Kidney (tissue), 14 donors: ENCODE measurements around the gene RALGDS. TPM values are rescaled to one million over a fixed set of nuclear protein-coding genes. Genes with fewer than 3 reads are reported as not detected.

Source experiments
- DNase-seq, 5 donors: peaks; one replicate each; pipeline ENCODE4 v3.0.0-alpha.2; 2013 to 2020
- FAIRE-seq: peaks from 2 replicates; lab custom pipeline; 2012; peaks lifted over from hg19 to GRCh38; lab: Jason Lieb, UNC
- H3K27ac ChIP-seq, 2 donors: one replicate each; pipeline ENCODE4 v1.7.0; 2013; ENCODE audit warnings: low read depth in 2 of 2, low read length in 2 of 2, inconsistent platforms in 1 of 2
- H3K27me3 ChIP-seq: one replicate; pipeline ENCODE4 v1.7.1; 2013; ENCODE audit warnings: low read length, inconsistent platforms; ENCODE audit not compliant: control insufficient read depth, insufficient read depth
- H3K36me3 ChIP-seq, 3 donors: one replicate each; pipeline versions ENCODE4 v1.7.0 to v1.7.1; 2013; ENCODE audit warnings: low read length in 3 of 3, control low read depth in 1 of 3, inconsistent platforms in 1 of 3; ENCODE audit not compliant: insufficient read depth in 3 of 3, control insufficient read depth in 2 of 3
- H3K4me1 ChIP-seq, 3 donors: one replicate each; pipeline versions ENCODE4 v1.7.0 to v1.7.1; 2013; ENCODE audit warnings: low read length in 3 of 3, inconsistent platforms in 1 of 3, low read depth in 1 of 3; ENCODE audit not compliant: control insufficient read depth in 2 of 3, insufficient read depth in 2 of 3
- H3K4me3 ChIP-seq, 3 donors: one replicate each; pipeline versions ENCODE4 v1.7.0 to v1.8.1; 2013; ENCODE audit warnings: low read length in 3 of 3, control low read depth in 1 of 3, inconsistent platforms in 1 of 3
- H3K9ac ChIP-seq, 3 donors: one replicate each; pipeline versions ENCODE4 v1.7.0 to v1.7.1; 2013; ENCODE audit warnings: low read length in 3 of 3, control low read depth in 1 of 3, inconsistent platforms in 1 of 3
- H3K9me3 ChIP-seq, 3 donors: one replicate each; pipeline versions ENCODE4 v1.7.0 to v1.7.1; 2013; ENCODE audit warnings: low read length in 3 of 3, control low read depth in 1 of 3, inconsistent platforms in 1 of 3; ENCODE audit not compliant: control insufficient read depth in 2 of 3, insufficient read depth in 1 of 3
- CTCF ChIP-seq: IDR thresholded peaks from 3 replicates; pipeline ENCODE4 v1.5.1; 2012; ENCODE audit warnings: mild to moderate bottlenecking, moderate library complexity, borderline replicate concordance; ENCODE audit not compliant: insufficient read depth; ENCODE audit errors: extremely low read depth
- intact Hi-C: fragments of 100-400 bp; cut with DNase I; formaldehyde crosslinking; loops from one replicate; pipeline ENCODE4 v1.11.1; 2022
- polyA plus RNA-seq: library from polyadenylated mRNA; stranded (reverse); fragments of 350-450 nt; fragmentation: Illumina TruSeq; extraction: RNeasy Lipid Tissue Mini Kit (QIAGEN cat#74804); gene quantifications from one replicate; pipeline ENCODE4 v1.2.3, GENCODE V29; 2014; ENCODE audit warnings: low read depth, low replicate concordance; ENCODE audit not compliant: insufficient read depth
- total RNA-seq: library from RNA; stranded (reverse); fragmentation: NEBNext Ultra II Directional; extraction: Animal tissue kit (Norgen Biotek cat#: 25700); gene quantifications from one replicate; pipeline ENCODE4 v1.2.1, GENCODE V29; 2021
- donor health status: control.
- donor health status: control.
- donor health status: control.
- donor health status: control.
- donor health status: control.
- donor health status: DM: yes; HTN: yes; CAD: no.
- donor health status: Normal renal cell carcinoma (clear cell type).

RALGDS gene
- total and polyA plus RNA-seq, 2 donors from 2014 or later, result 13.0 to 43.3 TPM

GRCh38 chr9:133169102-133169501 is 48.1 kb upstream of the RALGDS start:
- intact Hi-C loops, result no loop called here
- H3K9me3 ChIP-seq, result no peaks in the 10 kb centered on the region
- DNase-seq (no peak), FAIRE-seq (no peak)
- H3K36me3 ChIP-seq, result no peaks in the 10 kb centered on the region
- no peaks in the 10 kb centered on the region for H3K27me3 ChIP-seq
- TF ChIP-seq CTCF, result no peak
- no peaks in the 10 kb centered on the region for H3K4me1 ChIP-seq
- H3K27ac ChIP-seq, result no peak overlapping the region
- H3K4me3 ChIP-seq, result no peak overlapping the region
- no peak overlapping the region for H3K9ac ChIP-seq

- Histone ChIP-seq H3K9me3 (no peaks in the 10 kb centered on the region), H3K27ac (no peak overlapping the region), H3K9ac (no peak overlapping the region), H3K36me3 (no peaks in the 10 kb centered on the region), H3K4me3 (no peak overlapping the region), H3K4me1 (peaks cover 0 to 2% (median 0%) of the 10 kb centered on the region in 3 donors), H3K27me3 (no peaks in the 10 kb centered on the region)
- TF ChIP-seq CTCF, result no peak
- intact Hi-C loops, result no loop called here
- FAIRE-seq, result no peak
- DNase-seq, result peak in 3 of 5 donors; percentile 14 to 26 (median 25)
Observed at GRCh38 chr9:133168432-133168831, 47.4 kb upstream of the RALGDS start.

DNA sequence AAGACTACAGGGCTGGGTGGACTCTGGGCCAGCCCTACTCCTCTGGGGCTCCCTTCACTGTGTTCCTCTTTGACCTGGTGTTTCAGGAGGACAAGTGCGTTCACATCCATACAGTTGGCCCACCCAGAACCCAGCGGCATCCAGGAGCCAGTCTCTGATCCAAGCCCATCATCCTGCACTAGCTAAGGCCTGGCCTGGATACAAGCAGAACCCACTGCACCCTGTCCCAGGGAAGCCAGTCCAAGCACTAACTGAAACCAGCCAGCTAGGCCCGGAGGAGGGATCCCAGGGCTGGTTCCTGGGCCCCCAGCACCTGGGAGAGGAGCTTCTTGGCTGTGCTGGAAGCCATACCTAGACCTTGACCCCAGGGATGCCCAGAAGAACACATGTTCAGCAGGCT is 46.7 kb upstream of the RALGDS start:
- no peak overlapping the region for H3K4me3 ChIP-seq
- intact Hi-C loops, result no loop called here
- H3K27me3 ChIP-seq, result no peaks in the 10 kb centered on the region
- TF ChIP-seq CTCF, result no peak
- no peaks in the 10 kb centered on the region for H3K36me3 ChIP-seq
- no peak for FAIRE-seq
- no peak overlapping the region for H3K9ac ChIP-seq
- DNase-seq, result no peak
- peaks cover 0 to 6% (median 0%) of the 10 kb centered on the region in 3 donors for H3K4me1 ChIP-seq
- no peaks in the 10 kb centered on the region for H3K9me3 ChIP-seq
- no peak overlapping the region for H3K27ac ChIP-seq

GRCh38 chr9:133167096-133167730 is 46.2 kb upstream of the RALGDS start:
- DNase-seq (no peak), FAIRE-seq (no peak)
- no peaks in the 10 kb centered on the region for H3K9me3 ChIP-seq
- intact Hi-C loops, result no loop called here
- no peak overlapping the region for H3K27ac ChIP-seq
- H3K9ac ChIP-seq, result no peak overlapping the region
- no peaks in the 10 kb centered on the region for H3K27me3 ChIP-seq
- TF ChIP-seq CTCF, result no peak
- peaks cover 0 to 6% (median 0%) of the 10 kb centered on the region in 3 donors for H3K4me1 ChIP-seq
- no peaks in the 10 kb centered on the region for H3K36me3 ChIP-seq
- no peak overlapping the region for H3K4me3 ChIP-seq
